Osteocyte (in vitro differentiated cells): ENCODE data around the gene TSPYL1. TPM values are rescaled to one million over a fixed set of nuclear protein-coding genes. Genes with fewer than 3 reads are reported as not detected.
"Not testable (repeated sequence)": the region's sequence is repeated elsewhere in the genome, so short reads cannot be mapped to it uniquely, and the experiment has no call there.

Source experiments
- DNase-seq: peaks from one replicate; pipeline ENCODE4 v3.0.0; 2021; ENCODE audit warnings: mixed read lengths; ENCODE audit not compliant: unreplicated experiment; ENCODE audit errors: extremely low spot score
- H3K27ac Mint-ChIP-seq: one replicate; pipeline ENCODE4 v1.8.0; 2021; ENCODE audit warnings: mild to moderate bottlenecking, mixed read lengths; ENCODE audit not compliant: unreplicated experiment
- H3K27me3 Mint-ChIP-seq: one replicate; pipeline ENCODE4 v1.8.0; 2021; ENCODE audit warnings: mixed read lengths; ENCODE audit not compliant: unreplicated experiment
- H3K36me3 Mint-ChIP-seq: one replicate; pipeline ENCODE4 v1.8.0; 2021; ENCODE audit warnings: mixed read lengths; ENCODE audit not compliant: unreplicated experiment
- H3K4me1 Mint-ChIP-seq: one replicate; pipeline ENCODE4 v1.8.0; 2021; ENCODE audit warnings: mixed read lengths; ENCODE audit not compliant: unreplicated experiment
- H3K4me3 Mint-ChIP-seq: one replicate; pipeline ENCODE4 v1.8.0; 2021; ENCODE audit warnings: mild to moderate bottlenecking, moderate library complexity, mixed read lengths; ENCODE audit not compliant: unreplicated experiment
- H3K9me3 Mint-ChIP-seq: one replicate; pipeline ENCODE4 v1.8.0; 2021; ENCODE audit warnings: mixed read lengths; ENCODE audit not compliant: unreplicated experiment
- total RNA-seq: library from RNA; stranded (reverse); gene quantifications from 2 replicates; pipeline ENCODE4 v1.2.1, GENCODE V29; 2021
- TF ChIP-seq, protein P1 (sequence below): fragments of 200-600 bp; sonication (generic); IDR thresholded peaks from 2 replicates; pipeline ENCODE4 v1.5.0; 2021; ENCODE audit warnings: antibody characterized with exemption, mild to moderate bottlenecking, moderate library complexity

TSPYL1 gene
- total RNA-seq, 1 donor from 2014 or later = 65.3 TPM

DNA sequence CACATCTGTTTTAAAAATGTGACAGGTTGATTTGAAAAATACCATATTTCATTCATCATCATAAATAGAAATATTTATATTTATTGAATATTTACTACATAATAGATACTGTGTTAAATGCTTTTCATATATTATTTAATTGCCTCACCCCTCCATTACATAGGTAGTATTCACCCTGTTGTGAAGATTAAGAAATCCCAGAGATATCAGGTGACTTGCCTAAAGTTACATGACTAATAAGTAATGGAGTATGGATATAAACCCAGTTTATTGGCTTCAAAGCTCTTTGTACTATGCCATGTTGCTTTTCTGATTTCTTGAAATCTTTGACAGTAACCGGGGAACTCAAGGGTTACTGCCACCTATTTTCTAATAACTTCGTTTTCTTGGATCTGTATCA is 10.1 kb upstream of the TSPYL1 start:
- H3K9me3 Mint-ChIP-seq = no peaks in the 10 kb centered on the region
- no peak overlapping the region for H3K4me3 Mint-ChIP-seq

DNA sequence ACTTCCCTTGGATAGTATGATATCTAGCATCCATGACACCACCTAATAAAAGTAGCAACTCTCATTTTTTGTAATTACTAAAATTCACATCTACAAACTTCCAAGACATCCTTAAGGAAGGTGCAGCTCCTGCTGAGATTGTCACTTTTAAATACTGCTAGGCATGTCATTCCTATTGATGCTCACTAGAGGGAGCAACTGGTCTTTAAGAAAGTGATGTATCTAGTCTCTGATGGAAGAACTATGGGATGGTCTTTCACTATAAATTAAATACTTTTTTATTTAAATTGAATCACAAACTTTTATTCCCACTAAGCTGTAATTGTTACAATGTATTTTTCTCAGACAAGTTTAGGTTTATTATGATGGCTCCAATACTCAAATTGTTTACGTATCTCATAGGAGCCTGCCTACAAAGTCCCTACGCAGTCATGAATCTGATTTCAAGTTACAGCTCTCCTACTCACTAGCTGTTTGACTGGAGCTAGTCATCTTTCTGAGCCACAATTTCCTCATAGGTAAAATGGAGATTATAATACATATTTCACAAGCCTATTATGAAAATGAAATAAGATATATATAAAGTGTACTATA is 8.1 kb upstream of the TSPYL1 start:
- no peaks in the 10 kb centered on the region for H3K9me3 Mint-ChIP-seq
- no peaks in the 10 kb centered on the region for H3K36me3 Mint-ChIP-seq
- no peak overlapping the region for H3K4me3 Mint-ChIP-seq
- no peak for DNase-seq
- TF ChIP-seq, protein P1, sequence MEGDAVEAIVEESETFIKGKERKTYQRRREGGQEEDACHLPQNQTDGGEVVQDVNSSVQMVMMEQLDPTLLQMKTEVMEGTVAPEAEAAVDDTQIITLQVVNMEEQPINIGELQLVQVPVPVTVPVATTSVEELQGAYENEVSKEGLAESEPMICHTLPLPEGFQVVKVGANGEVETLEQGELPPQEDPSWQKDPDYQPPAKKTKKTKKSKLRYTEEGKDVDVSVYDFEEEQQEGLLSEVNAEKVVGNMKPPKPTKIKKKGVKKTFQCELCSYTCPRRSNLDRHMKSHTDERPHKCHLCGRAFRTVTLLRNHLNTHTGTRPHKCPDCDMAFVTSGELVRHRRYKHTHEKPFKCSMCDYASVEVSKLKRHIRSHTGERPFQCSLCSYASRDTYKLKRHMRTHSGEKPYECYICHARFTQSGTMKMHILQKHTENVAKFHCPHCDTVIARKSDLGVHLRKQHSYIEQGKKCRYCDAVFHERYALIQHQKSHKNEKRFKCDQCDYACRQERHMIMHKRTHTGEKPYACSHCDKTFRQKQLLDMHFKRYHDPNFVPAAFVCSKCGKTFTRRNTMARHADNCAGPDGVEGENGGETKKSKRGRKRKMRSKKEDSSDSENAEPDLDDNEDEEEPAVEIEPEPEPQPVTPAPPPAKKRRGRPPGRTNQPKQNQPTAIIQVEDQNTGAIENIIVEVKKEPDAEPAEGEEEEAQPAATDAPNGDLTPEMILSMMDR = peak; percentile 87
- H3K27ac Mint-ChIP-seq = no peak overlapping the region
- no peaks in the 10 kb centered on the region for H3K4me1 Mint-ChIP-seq
- no peaks in the 10 kb centered on the region for H3K27me3 Mint-ChIP-seq

More for the DNA sequence above, 10.1 kb upstream of the TSPYL1 start:
- H3K4me1 Mint-ChIP-seq = no peaks in the 10 kb centered on the region
- TF ChIP-seq, protein P1 = no peak
- DNase-seq = no peak
- no peak overlapping the region for H3K27ac Mint-ChIP-seq
- no peaks in the 10 kb centered on the region for H3K27me3 Mint-ChIP-seq
- no peaks in the 10 kb centered on the region for H3K36me3 Mint-ChIP-seq

DNA sequence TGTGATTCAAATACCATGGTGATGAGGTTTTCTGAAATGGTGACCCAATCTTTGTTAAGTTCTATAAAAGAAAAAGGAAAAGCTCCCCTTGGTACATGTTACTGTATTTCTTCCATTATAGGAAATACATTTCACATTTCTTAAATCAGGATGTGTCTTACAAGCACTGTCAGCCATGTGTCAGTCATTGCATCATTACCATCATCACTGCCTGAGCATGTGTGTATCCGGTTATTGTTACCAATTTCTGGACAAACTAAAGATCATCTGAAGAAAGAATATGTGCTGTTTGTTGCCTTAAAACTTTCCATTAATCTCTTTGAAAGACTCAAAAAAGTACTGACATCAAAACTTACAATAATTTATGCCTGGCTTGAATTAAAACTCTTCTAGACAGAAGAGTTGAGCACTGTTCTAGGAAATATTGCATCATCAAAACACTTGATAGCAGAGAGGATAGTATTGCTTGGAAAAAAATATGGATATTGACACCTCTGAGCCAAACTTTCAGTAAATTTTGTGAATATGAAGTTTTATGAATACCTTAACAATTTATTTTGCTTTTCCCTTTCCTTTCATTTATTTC is 7.1 kb upstream of the TSPYL1 start:
- Mint-ChIP-seq H3K4me1 (peaks cover 3% of the 10 kb centered on the region), H3K9me3 (no peaks in the 10 kb centered on the region), H3K4me3 (no peak overlapping the region), H3K27me3 (no peaks in the 10 kb centered on the region), H3K36me3 (no peaks in the 10 kb centered on the region), H3K27ac (no peak overlapping the region)
- TF ChIP-seq, protein P1 = no peak
- DNase-seq = no peak

DNA sequence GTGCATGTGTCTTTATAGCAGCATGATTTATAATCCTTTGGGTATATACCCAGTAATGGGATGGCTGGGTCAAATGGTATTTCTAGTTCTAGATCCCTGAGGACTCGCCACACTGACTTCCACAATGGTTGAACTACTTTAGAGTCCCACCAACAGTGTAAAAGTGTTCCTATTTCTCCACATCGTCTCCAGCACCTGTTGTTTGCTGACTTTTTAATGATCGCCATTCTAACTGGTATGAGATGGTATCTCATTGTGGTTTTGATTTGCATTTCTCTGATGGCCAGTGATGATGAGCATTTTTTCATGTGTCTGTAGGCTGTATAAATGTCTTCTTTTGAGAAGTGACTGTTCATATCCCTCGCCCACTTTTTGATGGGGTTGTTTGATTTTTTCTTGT is 5.3 kb upstream of the TSPYL1 start:
- H3K9me3 Mint-ChIP-seq, H3K27ac Mint-ChIP-seq, H3K27me3 Mint-ChIP-seq, H3K4me3 Mint-ChIP-seq, H3K36me3 Mint-ChIP-seq, DNase-seq: not testable (repeated sequence)
- H3K4me1 Mint-ChIP-seq = peaks cover 13% of the 10 kb centered on the region

DNA sequence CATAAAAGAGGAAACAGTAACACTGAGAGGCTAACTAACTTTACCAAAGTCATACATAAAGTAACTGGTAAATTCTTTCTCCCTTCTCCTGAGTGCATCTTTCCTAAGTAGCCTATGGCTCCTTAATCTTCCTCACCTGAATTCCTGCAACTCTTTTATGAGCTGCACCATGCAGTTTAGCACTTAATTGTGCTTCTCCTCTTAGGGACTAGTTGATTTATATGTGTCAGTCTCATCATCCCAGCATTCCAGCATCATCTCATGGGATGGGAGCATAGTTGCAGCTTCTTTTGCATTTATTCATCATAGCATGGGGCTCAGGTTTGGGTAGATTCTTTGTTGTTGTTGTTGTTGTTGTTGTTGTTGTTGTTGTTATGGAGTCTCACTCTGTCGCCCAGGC is 3.5 kb upstream of the TSPYL1 start:
- Mint-ChIP-seq H3K27ac (no peak overlapping the region), H3K27me3 (no peaks in the 10 kb centered on the region), H3K4me1 (peaks cover 27% of the 10 kb centered on the region), H3K36me3 (peaks cover 5% of the 10 kb centered on the region), H3K4me3 (no peak overlapping the region), H3K9me3 (no peaks in the 10 kb centered on the region)
- TF ChIP-seq, protein P1 = no peak
- no peak for DNase-seq
